H9 (cell line): ENCODE data around the gene CALCOCO1. TPM values are rescaled to one million over a fixed set of nuclear protein-coding genes. Genes with fewer than 3 reads are reported as not detected.

Experiments
- DNase-seq: peaks from one replicate; pipeline ENCODE4 v3.0.0-alpha.2; 2017
- H2AFZ ChIP-seq: one replicate; pipeline ENCODE4 v1.6.1; 2013; ENCODE audit warnings: mild to moderate bottlenecking, low read length, control low read depth, moderate library complexity
- H2AK5ac ChIP-seq: 2 replicates; pipeline ENCODE4 v1.6.1; 2013; ENCODE audit warnings: low read length, control low read depth, mixed read lengths; ENCODE audit not compliant: insufficient read length
- H2BK120ac ChIP-seq: one replicate; pipeline ENCODE4 v1.6.1; 2013; ENCODE audit warnings: low read depth, mild to moderate bottlenecking, low read length, control low read depth, inconsistent platforms; ENCODE audit not compliant: poor library complexity, severe bottlenecking
- H2BK12ac ChIP-seq: 2 replicates; pipeline ENCODE4 v1.6.1; 2013; ENCODE audit warnings: low read length, control low read depth, mixed read lengths, low read depth; ENCODE audit not compliant: insufficient read length
- H2BK15ac ChIP-seq: 2 replicates; pipeline ENCODE4 v1.6.1; 2013; ENCODE audit warnings: low read depth, low read length, control low read depth
- H2BK20ac ChIP-seq: one replicate; pipeline ENCODE4 v1.6.1; 2013; ENCODE audit warnings: low read depth, mild to moderate bottlenecking, low read length, control low read depth, inconsistent platforms; ENCODE audit not compliant: poor library complexity, severe bottlenecking
- H2BK5ac ChIP-seq: 2 replicates; pipeline ENCODE4 v1.6.1; 2013; ENCODE audit warnings: low read length, control low read depth, mixed read lengths; ENCODE audit not compliant: insufficient read length
- H3K14ac ChIP-seq: 2 replicates; pipeline ENCODE4 v1.6.1; 2013; ENCODE audit warnings: low read length, control low read depth; ENCODE audit not compliant: insufficient read depth
- H3K18ac ChIP-seq: 2 replicates; pipeline ENCODE4 v1.6.1; 2013; ENCODE audit warnings: low read depth, mild to moderate bottlenecking, mixed read lengths, low read length, control low read depth; ENCODE audit not compliant: insufficient read length
- H3K23ac ChIP-seq: 2 replicates; pipeline ENCODE4 v1.6.1; 2013; ENCODE audit warnings: low read length, control low read depth, mixed read lengths, low read depth; ENCODE audit not compliant: insufficient read length
- H3K23me2 ChIP-seq: 2 replicates; pipeline ENCODE4 v1.6.1; 2013; ENCODE audit warnings: low read depth, mild to moderate bottlenecking, mixed read lengths, low read length, control low read depth; ENCODE audit not compliant: insufficient read length, poor library complexity, severe bottlenecking
- H3K27ac ChIP-seq: 2 replicates; pipeline ENCODE4 v1.5.1; 2013; ENCODE audit warnings: low read length, control low read depth, mixed read lengths, low read depth; ENCODE audit not compliant: insufficient read length
- H3K27me3 ChIP-seq: 2 replicates; pipeline ENCODE4 v1.6.1; 2013; ENCODE audit warnings: low read length, control low read depth, inconsistent platforms; ENCODE audit not compliant: insufficient read depth
- H3K4ac ChIP-seq: 2 replicates; pipeline ENCODE4 v1.6.1; 2013; ENCODE audit warnings: low read depth, mild to moderate bottlenecking, control low read depth, inconsistent platforms, low read length, moderate library complexity
- H3K4me1 ChIP-seq: 2 replicates; pipeline ENCODE4 v1.6.1; 2013; ENCODE audit warnings: low read length, control low read depth, inconsistent platforms; ENCODE audit not compliant: insufficient read depth
- H3K4me2 ChIP-seq: 2 replicates; pipeline ENCODE4 v1.6.1; 2013; ENCODE audit warnings: low read length, control low read depth, mixed read lengths; ENCODE audit not compliant: insufficient read length, insufficient read depth
- H3K56ac ChIP-seq: 2 replicates; pipeline ENCODE4 v1.6.1; 2013; ENCODE audit warnings: low read depth, mild to moderate bottlenecking, mixed read lengths, low read length, control low read depth; ENCODE audit not compliant: insufficient read length
- H3K79me1 ChIP-seq: 2 replicates; pipeline ENCODE4 v1.6.1; 2013; ENCODE audit warnings: low read depth, mild to moderate bottlenecking, moderate library complexity, low read length, control low read depth, inconsistent platforms; ENCODE audit not compliant: insufficient read depth, poor library complexity, severe bottlenecking
- H3K79me2 ChIP-seq: 2 replicates; pipeline ENCODE4 v1.6.1; 2013; ENCODE audit warnings: low read length, control low read depth, inconsistent platforms; ENCODE audit not compliant: insufficient read depth
- H3K9ac ChIP-seq: 2 replicates; pipeline ENCODE4 v1.6.1; 2013; ENCODE audit warnings: low read length, control low read depth, mixed read lengths; ENCODE audit not compliant: insufficient read length; ENCODE audit errors: extremely low read depth
- H3K9me3 ChIP-seq: one replicate; pipeline ENCODE4 v1.6.1; 2013; ENCODE audit warnings: low read depth, low read length, inconsistent platforms; ENCODE audit not compliant: control insufficient read depth
- H3T11ph ChIP-seq: one replicate; pipeline ENCODE4 v1.6.1; 2013; ENCODE audit warnings: mild to moderate bottlenecking, low read length, control low read depth, inconsistent platforms
- H4K20me1 ChIP-seq: one replicate; pipeline ENCODE4 v1.6.1; 2013; ENCODE audit not compliant: control insufficient read depth, insufficient read length, insufficient read depth
- H4K5ac ChIP-seq: 2 replicates; pipeline ENCODE4 v1.6.1; 2013; ENCODE audit warnings: low read depth, mild to moderate bottlenecking, mixed read lengths, low read length, control low read depth; ENCODE audit not compliant: insufficient read length
- H4K8ac ChIP-seq: replicated peaks from 2 replicates; pipeline ENCODE4 v1.6.1; 2013; ENCODE audit warnings: low read length, control low read depth, mixed read lengths, low read depth; ENCODE audit not compliant: insufficient read length
- H4K91ac ChIP-seq: 2 replicates; pipeline ENCODE4 v1.6.1; 2013; ENCODE audit warnings: low read depth, mild to moderate bottlenecking, moderate library complexity, mixed read lengths, low read length, control low read depth; ENCODE audit not compliant: insufficient read length
- H3K27ac Mint-ChIP-seq, 3 experiments: 2 replicates in 2 of 3; 3 replicates in 1 of 3; pipeline ENCODE4 v1.8.0; 2020 to 2021; ENCODE audit warnings: mixed read lengths in 3 of 3, mild to moderate bottlenecking in 1 of 3, moderate library complexity in 1 of 3
- H3K27me3 Mint-ChIP-seq: 2 replicates; pipeline ENCODE4 v1.8.0; 2021; ENCODE audit warnings: low read depth, mild to moderate bottlenecking, moderate library complexity, mixed read lengths
- H3K36me3 Mint-ChIP-seq, 3 experiments: 2 replicates in 2 of 3; 3 replicates in 1 of 3; pipeline ENCODE4 v1.8.0; 2020 to 2021; ENCODE audit warnings: low read depth in 3 of 3, mixed read lengths in 3 of 3; ENCODE audit not compliant: insufficient read depth in 1 of 3
- H3K4me1 Mint-ChIP-seq, 2 experiments: 2 replicates each; pipeline ENCODE4 v1.8.0; 2020; ENCODE audit warnings: mixed read lengths in 2 of 2
- H3K4me3 Mint-ChIP-seq, 2 experiments: 2 replicates in 1 of 2; 3 replicates in 1 of 2; pipeline ENCODE4 v1.8.0; 2020 to 2021; ENCODE audit warnings: mild to moderate bottlenecking in 2 of 2, mixed read lengths in 2 of 2, moderate library complexity in 1 of 2
- H3K9me3 Mint-ChIP-seq, 2 experiments: 2 replicates in 1 of 2; 3 replicates in 1 of 2; pipeline ENCODE4 v1.8.0; 2020; ENCODE audit warnings: mild to moderate bottlenecking in 2 of 2, mixed read lengths in 2 of 2, moderate library complexity in 1 of 2
- WGBS: extraction: QIAGEN DNeasy Blood & Tissue Kit; methylation state at CpG from one replicate; pipeline ENCODE4 v1.1.7; 2013; ENCODE audit warnings: missing lambda C conversion rate, low lambda C conversion rate, mixed read lengths; ENCODE audit not compliant: insufficient read length; ENCODE audit errors: extremely low coverage; 5-methylcytosine and 5-hydroxymethylcytosine counted together
- total RNA-seq: library from RNA; stranded (reverse); gene quantifications from 2 replicates; pipeline ENCODE4 v1.2.1, GENCODE V29; 2021
- TF ChIP-seq, protein P1 (sequence below): fragments of 200-600 bp; sonication (generic); conservative IDR thresholded peaks from 3 replicates; pipeline ENCODE4 v1.8.0; 2021; ENCODE audit warnings: antibody characterized with exemption, mild to moderate bottlenecking

The CALCOCO1 gene
- total RNA-seq, 1 experiment from 2014 or later: 22.3 TPM

- H3K56ac ChIP-seq: no peak overlapping the region
- no peak overlapping the region for H2AK5ac ChIP-seq
- H3K27me3 ChIP-seq: no peaks in the 10 kb centered on the region; the same call in 1 of the 2 replicates
- no peaks in the 10 kb centered on the region for H3K79me1 ChIP-seq
- H3K79me2 ChIP-seq: no peaks in the 10 kb centered on the region
- no peak overlapping the region for H3K4ac ChIP-seq
- TF ChIP-seq, protein P1, sequence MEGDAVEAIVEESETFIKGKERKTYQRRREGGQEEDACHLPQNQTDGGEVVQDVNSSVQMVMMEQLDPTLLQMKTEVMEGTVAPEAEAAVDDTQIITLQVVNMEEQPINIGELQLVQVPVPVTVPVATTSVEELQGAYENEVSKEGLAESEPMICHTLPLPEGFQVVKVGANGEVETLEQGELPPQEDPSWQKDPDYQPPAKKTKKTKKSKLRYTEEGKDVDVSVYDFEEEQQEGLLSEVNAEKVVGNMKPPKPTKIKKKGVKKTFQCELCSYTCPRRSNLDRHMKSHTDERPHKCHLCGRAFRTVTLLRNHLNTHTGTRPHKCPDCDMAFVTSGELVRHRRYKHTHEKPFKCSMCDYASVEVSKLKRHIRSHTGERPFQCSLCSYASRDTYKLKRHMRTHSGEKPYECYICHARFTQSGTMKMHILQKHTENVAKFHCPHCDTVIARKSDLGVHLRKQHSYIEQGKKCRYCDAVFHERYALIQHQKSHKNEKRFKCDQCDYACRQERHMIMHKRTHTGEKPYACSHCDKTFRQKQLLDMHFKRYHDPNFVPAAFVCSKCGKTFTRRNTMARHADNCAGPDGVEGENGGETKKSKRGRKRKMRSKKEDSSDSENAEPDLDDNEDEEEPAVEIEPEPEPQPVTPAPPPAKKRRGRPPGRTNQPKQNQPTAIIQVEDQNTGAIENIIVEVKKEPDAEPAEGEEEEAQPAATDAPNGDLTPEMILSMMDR: no peak
- no peaks in the 10 kb centered on the region for H3K36me3 Mint-ChIP-seq
- H2AFZ ChIP-seq: no peak overlapping the region
- H2BK5ac ChIP-seq: no peak overlapping the region
- no peaks in the 10 kb centered on the region for H3K4me1 ChIP-seq
- H3K23me2 ChIP-seq: no peaks in the 10 kb centered on the region
- H3T11ph ChIP-seq: no peak overlapping the region
- no peak overlapping the region for H3K14ac ChIP-seq
- no peak overlapping the region for H3K18ac ChIP-seq
- H2BK120ac ChIP-seq: no peak overlapping the region
- no peak overlapping the region for H2BK12ac ChIP-seq
- no peak overlapping the region for H3K4me3 Mint-ChIP-seq
- H3K27me3 Mint-ChIP-seq: peaks cover 72% of the 10 kb centered on the region
- H3K23ac ChIP-seq: no peak overlapping the region
- H3K27ac ChIP-seq: no peak overlapping the region
- no peak overlapping the region for H2BK20ac ChIP-seq
- no peak overlapping the region for H4K5ac ChIP-seq
- DNase-seq: no peak
- H2BK15ac ChIP-seq: no peak overlapping the region
- WGBS: no CpG with 5 or more reads among the region's 1 CpG
- H3K9ac ChIP-seq: no peak overlapping the region
- no peaks in the 10 kb centered on the region for H3K9me3 ChIP-seq
- H3K27ac Mint-ChIP-seq: no peak overlapping the region; a peak in 1 of 7 replicates
- H3K9me3 Mint-ChIP-seq: no peaks in the 10 kb centered on the region
- H4K8ac ChIP-seq: no peak overlapping the region
- no peak overlapping the region for H4K91ac ChIP-seq
- H3K4me2 ChIP-seq: no peak overlapping the region
- H3K4me1 Mint-ChIP-seq: peaks cover 8% of the 10 kb centered on the region in 2 experiments
- H4K20me1 ChIP-seq: no peaks in the 10 kb centered on the region
Measured at GRCh38 chr12:53706080-53706479, 21.2 kb downstream of the CALCOCO1 start.
